ENCODE results near the gene SMAGP.

SMAGP gene

GRCh38 chr12:51209259-51209658, 61.0 kb downstream of the SMAGP start:
- DNase-seq (ENCODE audit: extremely low spot score): no peak
- CTCF ChIA-PET: interaction anchor here (1.1 kb wide), 1 partner anchor 132 kb away, joined by 3 read pairs; no protein-coding TSS in a partner anchor
- no peak for TF ChIP-seq CTCF (IDR thresholded peaks at IDR 0.05; ENCODE audit: control extremely low read depth, extremely low read depth, low read depth, missing control alignments)
- POLR2A ChIA-PET: no interaction called here

- ChIA-PET POLR2A (no interaction called here), CTCF (interaction anchor here (0.9 to 1.5 kb wide), 2 partner anchors 10 to 12 kb away, joined by 3 to 4 read pairs; partner anchors contain the start of gene POU6F1)
- no peak for DNase-seq (ENCODE audit: extremely low spot score)
- no peak for TF ChIP-seq CTCF (IDR thresholded peaks at IDR 0.05; ENCODE audit: control extremely low read depth, extremely low read depth, low read depth, missing control alignments)
These were observed 62.1 kb downstream of the SMAGP start for GRCh38 chr12:51208016-51208660.

GRCh38 chr12:51205350-51205749, 64.9 kb downstream of the SMAGP start:
- no peak for DNase-seq (ENCODE audit: extremely low spot score)
- ChIA-PET CTCF (interaction anchor here (1.2 to 2.5 kb wide), 4 partner anchors 11 to 29 kb away, joined by 3 to 11 read pairs (median 4); partner anchors contain the start of gene POU6F1), POLR2A (interaction anchor here (0.7 kb wide), 1 partner anchor 10 kb away, joined by 8 read pairs; no protein-coding TSS in a partner anchor)
- TF ChIP-seq CTCF (IDR thresholded peaks at IDR 0.05; ENCODE audit: control extremely low read depth, extremely low read depth, low read depth, missing control alignments): no peak

GRCh38 chr12:51202718-51203117, 67.5 kb downstream of the SMAGP start:
- POLR2A ChIA-PET: no interaction called here
- CTCF ChIA-PET: interaction anchor here (2.5 kb wide), 1 partner anchor 13 kb away, joined by 11 read pairs; no protein-coding TSS in a partner anchor
- no peak for TF ChIP-seq CTCF (IDR thresholded peaks at IDR 0.05; ENCODE audit: control extremely low read depth, extremely low read depth, low read depth, missing control alignments)
- DNase-seq (ENCODE audit: extremely low spot score): no peak

- no peak for DNase-seq (ENCODE audit: extremely low spot score)
- POLR2A ChIA-PET: no interaction called here
- TF ChIP-seq CTCF (IDR thresholded peaks at IDR 0.05; ENCODE audit: control extremely low read depth, extremely low read depth, low read depth, missing control alignments): no peak
- CTCF ChIA-PET: interaction anchor here (1.2 kb wide), 1 partner anchor 17 kb away, joined by 4 read pairs; the partner anchor contains the start of gene POU6F1
These were observed 69.4 kb downstream of the SMAGP start for GRCh38 chr12:51200806-51201205.

GRCh38 chr12:51200156-51200555, 70.1 kb downstream of the SMAGP start:
- CTCF ChIA-PET: interaction anchor here (1.2 kb wide), 1 partner anchor 18 kb away, joined by 4 read pairs; the partner anchor contains the start of gene POU6F1

More at GRCh38 chr12:51200156-51200555, 70.1 kb downstream of the SMAGP start:
- TF ChIP-seq CTCF (IDR thresholded peaks at IDR 0.05; ENCODE audit: control extremely low read depth, extremely low read depth, low read depth, missing control alignments): no peak
- POLR2A ChIA-PET: no interaction called here
- DNase-seq (ENCODE audit: extremely low spot score): no peak
